Mesendoderm (in vitro differentiated cells): ENCODE results near the gene PIM3.

Experiments
- DNase-seq: peaks from one replicate; pipeline ENCODE4 v3.0.0; 2013
- H2AK5ac ChIP-seq: 2 replicates; pipeline ENCODE4 v1.6.1; 2013; ENCODE audit warnings: low read length, inconsistent platforms
- H2BK120ac ChIP-seq: 2 replicates; pipeline ENCODE4 v1.6.1; 2013; ENCODE audit warnings: low read depth, mild to moderate bottlenecking, low read length, moderate library complexity, mixed read lengths
- H2BK15ac ChIP-seq: replicated peaks from 2 replicates; pipeline ENCODE4 v1.6.1; 2013; ENCODE audit warnings: low read depth, mild to moderate bottlenecking, moderate library complexity
- H2BK5ac ChIP-seq: 2 replicates; pipeline ENCODE4 v1.6.1; 2013; ENCODE audit warnings: low read length, inconsistent platforms
- H3K18ac ChIP-seq: 2 replicates; pipeline ENCODE4 v1.6.1; 2013; ENCODE audit warnings: mild to moderate bottlenecking, low read length, mixed read lengths
- H3K23ac ChIP-seq: one replicate; pipeline ENCODE4 v1.6.1; 2013; ENCODE audit warnings: low read length
- H3K27ac ChIP-seq: 2 replicates; pipeline ENCODE4 v1.5.1; 2013; ENCODE audit warnings: low read depth, mild to moderate bottlenecking, inconsistent platforms, low read length, moderate library complexity
- H3K27me3 ChIP-seq: 2 replicates; pipeline ENCODE4 v1.6.1; 2013; ENCODE audit warnings: low read length, control low read depth, mild to moderate bottlenecking, inconsistent platforms; ENCODE audit not compliant: insufficient read depth, poor library complexity
- H3K36me3 ChIP-seq: 2 replicates; pipeline ENCODE4 v1.6.1; 2013; ENCODE audit warnings: low read length, inconsistent platforms; ENCODE audit not compliant: control insufficient read depth, insufficient read depth
- H3K4ac ChIP-seq: one replicate; pipeline ENCODE4 v1.6.1; 2013; ENCODE audit warnings: low read depth, mild to moderate bottlenecking, low read length, moderate library complexity
- H3K4me1 ChIP-seq: 2 replicates; pipeline ENCODE4 v1.6.1; 2013; ENCODE audit warnings: low read depth, low read length, inconsistent platforms; ENCODE audit not compliant: control insufficient read depth
- H3K4me2 ChIP-seq: 2 replicates; pipeline ENCODE4 v1.6.1; 2013; ENCODE audit warnings: low read length
- H3K4me3 ChIP-seq: 2 replicates; pipeline ENCODE4 v1.5.1; 2013; ENCODE audit warnings: mild to moderate bottlenecking, low read length
- H3K56ac ChIP-seq: one replicate; pipeline ENCODE4 v1.6.1; 2013; ENCODE audit warnings: low read length
- H3K79me1 ChIP-seq: 2 replicates; pipeline ENCODE4 v1.6.1; 2013; ENCODE audit warnings: low read length, inconsistent platforms
- H3K79me2 ChIP-seq: 2 replicates; pipeline ENCODE4 v1.6.1; 2013; ENCODE audit warnings: mild to moderate bottlenecking, low read length; ENCODE audit not compliant: control insufficient read depth, insufficient read depth
- H3K9ac ChIP-seq: 2 replicates; pipeline ENCODE4 v1.6.1; 2013; ENCODE audit warnings: low read length, inconsistent platforms
- H4K5ac ChIP-seq: one replicate; pipeline ENCODE4 v1.6.1; 2013; ENCODE audit warnings: low read length
- H4K8ac ChIP-seq: one replicate; pipeline ENCODE4 v1.6.1; 2013; ENCODE audit warnings: low read depth, mild to moderate bottlenecking, control low read depth, low read length, moderate library complexity
- WGBS: extraction: QIAGEN DNeasy Blood & Tissue Kit; methylation state at CpG from one replicate; pipeline ENCODE4 v1.1.7; 2013; ENCODE audit warnings: low lambda C conversion rate, missing lambda C conversion rate; ENCODE audit not compliant: insufficient coverage; ENCODE audit errors: extremely low coverage; 5-methylcytosine and 5-hydroxymethylcytosine counted together

Gene PIM3

DNA sequence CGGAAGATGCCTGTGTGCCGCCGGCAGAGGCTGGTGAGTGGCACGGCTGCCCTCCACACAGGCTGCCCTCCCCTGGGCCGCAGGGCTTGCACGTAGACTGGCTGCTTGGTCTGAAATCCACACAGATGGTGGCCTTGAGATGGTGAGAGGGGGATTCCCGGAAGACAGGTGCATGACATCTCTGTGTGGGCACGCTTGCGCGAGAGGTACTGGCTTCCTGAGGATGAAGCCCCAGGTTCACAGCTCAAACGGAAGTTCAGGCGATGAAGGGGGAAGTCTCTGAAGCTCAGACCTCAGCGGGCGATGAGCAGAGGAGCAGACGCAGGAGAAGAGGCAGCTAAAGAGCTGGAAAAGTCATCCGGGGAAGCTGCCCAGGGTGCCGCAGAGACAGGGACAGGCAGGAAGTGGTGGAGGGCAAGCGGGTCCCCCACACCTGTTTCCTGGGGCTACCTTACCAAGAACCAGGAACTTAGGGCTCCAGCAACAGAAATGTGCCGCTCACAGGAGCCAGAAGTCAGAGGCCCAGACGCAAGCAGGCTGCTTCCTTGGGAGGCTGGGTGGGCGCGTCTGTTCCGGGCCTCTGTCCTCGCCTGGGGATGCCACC, 34.9 kb upstream of the PIM3 start:
- Histone ChIP-seq H3K23ac (no peak overlapping the region), H3K79me1 (no peaks in the 10 kb centered on the region), H3K4me1 (no peaks in the 10 kb centered on the region), H3K36me3 (peaks cover 3% of the 10 kb centered on the region), H3K56ac (no peak overlapping the region), H4K5ac (no peak overlapping the region), H3K4me2 (no peak overlapping the region), H2BK5ac (no peak overlapping the region), H3K18ac (no peak overlapping the region), H2AK5ac (no peak overlapping the region), H3K27me3 (no peaks in the 10 kb centered on the region), H2BK15ac (no peak overlapping the region), H4K8ac (no peak overlapping the region), H2BK120ac (no peak overlapping the region), H3K4ac (no peak overlapping the region), H3K9ac (no peak overlapping the region), H3K4me3 (no peak overlapping the region), H3K27ac (no peak overlapping the region), H3K79me2 (no peaks in the 10 kb centered on the region)
- no CpG with 5 or more reads among the region's 24 CpGs for WGBS
- no peak for DNase-seq

DNA sequence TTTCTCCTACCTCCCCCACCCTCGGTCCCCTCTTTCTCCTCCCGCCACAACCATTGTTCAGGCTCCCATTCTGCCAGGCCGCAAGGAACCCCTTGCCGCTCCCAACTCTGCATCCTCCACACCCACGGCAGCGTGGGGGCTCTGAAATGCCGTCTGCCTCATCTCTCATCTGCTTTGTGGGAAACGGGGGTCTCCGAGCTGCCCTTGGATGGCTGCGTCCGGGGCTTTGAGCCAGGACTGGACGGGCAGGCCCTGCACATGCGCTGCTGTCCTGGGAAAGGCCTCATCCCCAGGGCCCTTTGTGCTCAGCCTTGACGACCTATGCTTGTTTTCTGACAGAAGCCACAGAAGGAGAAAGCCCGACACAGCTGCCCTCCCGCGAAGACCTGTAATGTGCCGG, 33.7 kb upstream of the PIM3 start:
- Histone ChIP-seq H3K79me2 (no peaks in the 10 kb centered on the region), H3K4me1 (no peaks in the 10 kb centered on the region), H3K36me3 (no peaks in the 10 kb centered on the region), H3K4me2 (no peak overlapping the region), H2BK5ac (no peak overlapping the region), H3K27me3 (no peaks in the 10 kb centered on the region), H4K8ac (no peak overlapping the region), H2AK5ac (no peak overlapping the region), H2BK120ac (no peak overlapping the region), H3K9ac (no peak overlapping the region), H3K4ac (no peak overlapping the region), H3K27ac (no peak overlapping the region), H3K79me1 (no peaks in the 10 kb centered on the region), H3K18ac (no peak overlapping the region), H3K4me3 (no peak overlapping the region), H4K5ac (no peak overlapping the region), H2BK15ac (no peak overlapping the region), H3K23ac (no peak overlapping the region), H3K56ac (no peak overlapping the region)
- no CpG with 5 or more reads among the region's 18 CpGs for WGBS
- no peak for DNase-seq

DNA sequence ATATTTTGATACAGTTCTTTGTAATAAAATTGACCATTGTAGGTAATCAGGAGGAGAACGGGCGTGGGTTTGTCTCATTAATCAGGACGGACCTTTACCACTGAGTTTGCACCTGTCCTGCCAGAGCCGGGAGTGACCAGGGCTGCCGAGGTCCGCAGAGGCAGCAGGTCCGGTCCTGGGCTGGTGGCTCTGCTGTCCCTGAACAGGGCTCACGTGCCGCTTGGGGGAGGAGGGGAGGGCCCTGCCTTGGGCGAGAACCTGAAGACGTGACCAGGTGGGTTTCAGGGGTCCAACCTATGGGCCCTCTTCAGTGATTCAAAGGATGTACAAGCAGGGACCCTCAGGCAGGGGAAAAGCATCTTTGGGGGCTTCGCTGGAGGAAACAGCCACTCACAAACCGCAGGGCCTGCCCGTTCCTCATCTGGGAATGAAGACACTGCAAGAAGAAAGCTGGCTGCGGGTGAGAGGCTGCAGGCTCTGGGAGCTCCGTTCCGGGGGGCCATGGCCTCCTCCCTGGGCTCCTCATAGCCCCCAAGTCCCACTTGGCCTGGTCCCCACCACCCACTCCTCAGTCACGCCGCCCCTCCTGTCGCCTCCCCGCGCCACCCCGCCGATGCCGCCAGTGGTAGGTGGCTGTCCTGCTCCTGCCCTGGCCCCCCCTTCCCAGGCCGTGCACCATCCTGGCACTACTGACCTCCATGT, 32.9 kb upstream of the PIM3 start:
- no peaks in the 10 kb centered on the region for H3K36me3 ChIP-seq
- no peaks in the 10 kb centered on the region for H3K79me1 ChIP-seq
- DNase-seq: no peak
- H4K8ac ChIP-seq: no peak overlapping the region
- no peaks in the 10 kb centered on the region for H3K79me2 ChIP-seq
- no peak overlapping the region for H3K23ac ChIP-seq
- no peak overlapping the region for H2BK15ac ChIP-seq
- H3K4ac ChIP-seq: no peak overlapping the region
- no peak overlapping the region for H3K18ac ChIP-seq
- H4K5ac ChIP-seq: no peak overlapping the region
- H3K4me2 ChIP-seq: no peak overlapping the region
- no peak overlapping the region for H3K56ac ChIP-seq
- H3K9ac ChIP-seq: no peak overlapping the region
- no peaks in the 10 kb centered on the region for H3K4me1 ChIP-seq
- no CpG with 5 or more reads among the region's 26 CpGs for WGBS
- no peak overlapping the region for H3K27ac ChIP-seq
- no peak overlapping the region for H2BK120ac ChIP-seq
- no peak overlapping the region for H2BK5ac ChIP-seq
- no peaks in the 10 kb centered on the region for H3K27me3 ChIP-seq
- no peak overlapping the region for H2AK5ac ChIP-seq
- H3K4me3 ChIP-seq: no peak overlapping the region

DNA sequence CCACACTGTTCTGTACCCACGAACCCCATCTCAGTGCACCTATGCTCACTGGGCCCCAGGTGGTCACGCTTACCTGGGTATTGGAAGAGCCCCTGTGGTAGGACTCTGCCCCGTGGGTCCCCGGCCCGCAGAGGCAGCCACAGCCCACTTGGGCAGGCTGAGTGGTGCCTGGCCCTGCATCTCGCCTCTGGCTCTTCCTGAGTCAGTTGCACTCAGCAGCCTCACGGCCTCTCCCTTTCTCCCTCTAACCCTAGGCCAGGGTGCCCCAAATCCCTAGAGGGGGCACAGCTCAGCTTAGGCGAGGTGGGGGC, 32.4 kb upstream of the PIM3 start:
- H3K27me3 ChIP-seq: no peaks in the 10 kb centered on the region
- H3K4ac ChIP-seq: no peak overlapping the region
- no peak overlapping the region for H3K4me2 ChIP-seq
- no peak overlapping the region for H2BK15ac ChIP-seq
- no peak overlapping the region for H2BK120ac ChIP-seq
- H3K79me2 ChIP-seq: no peaks in the 10 kb centered on the region
- no CpG with 5 or more reads among the region's 8 CpGs for WGBS
- no peak overlapping the region for H3K4me3 ChIP-seq
- no peak overlapping the region for H3K27ac ChIP-seq
- H2BK5ac ChIP-seq: no peak overlapping the region
- DNase-seq: no peak
- H3K18ac ChIP-seq: no peak overlapping the region
- H4K8ac ChIP-seq: no peak overlapping the region
- no peak overlapping the region for H3K23ac ChIP-seq
- H3K79me1 ChIP-seq: no peaks in the 10 kb centered on the region
- no peaks in the 10 kb centered on the region for H3K36me3 ChIP-seq
- H3K9ac ChIP-seq: no peak overlapping the region
- no peak overlapping the region for H3K56ac ChIP-seq
- no peak overlapping the region for H2AK5ac ChIP-seq
- no peaks in the 10 kb centered on the region for H3K4me1 ChIP-seq
- no peak overlapping the region for H4K5ac ChIP-seq

DNA sequence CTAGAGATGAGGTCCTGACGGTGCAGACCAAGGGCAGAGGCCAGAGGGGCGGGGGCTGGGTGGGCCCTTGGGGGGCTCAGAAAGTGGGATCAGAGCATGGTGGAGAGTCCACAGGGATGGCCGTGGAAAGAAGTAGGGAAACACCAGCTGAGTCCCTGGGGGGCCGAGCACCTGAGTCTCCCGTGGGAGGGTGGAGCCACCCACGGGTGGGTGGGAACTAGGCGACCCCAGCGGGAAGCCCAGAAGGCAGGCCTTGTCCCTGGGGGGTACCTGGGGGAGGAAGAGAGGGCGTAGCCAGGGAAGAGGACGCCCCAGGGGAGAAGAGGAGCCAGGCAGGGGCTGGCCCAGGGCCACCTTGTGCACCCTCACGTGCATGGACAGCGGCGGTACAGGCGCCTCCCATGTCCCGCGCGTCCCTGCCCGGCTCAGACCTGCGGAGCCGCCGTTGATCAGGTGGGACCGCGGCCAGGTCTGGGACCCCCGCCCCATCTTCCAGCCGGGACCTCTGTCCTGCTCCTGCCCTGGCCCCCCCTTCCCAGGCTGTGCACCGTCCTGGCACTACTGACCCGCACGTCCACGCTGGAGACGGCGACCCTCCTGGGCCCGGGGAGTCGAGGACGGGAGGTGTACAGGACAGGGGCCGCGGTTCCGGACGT, 31.9 kb upstream of the PIM3 start:
- Histone ChIP-seq H3K56ac (no peak overlapping the region), H2BK120ac (no peak overlapping the region), H3K27me3 (no peaks in the 10 kb centered on the region), H3K27ac (no peak overlapping the region), H3K4me1 (no peaks in the 10 kb centered on the region), H3K79me1 (no peaks in the 10 kb centered on the region), H4K8ac (no peak overlapping the region), H2BK15ac (no peak overlapping the region), H4K5ac (no peak overlapping the region), H3K79me2 (no peaks in the 10 kb centered on the region), H3K9ac (no peak overlapping the region), H3K4me3 (no peak overlapping the region), H2BK5ac (no peak overlapping the region), H3K36me3 (no peaks in the 10 kb centered on the region), H3K4me2 (no peak overlapping the region), H3K4ac (no peak overlapping the region), H3K23ac (no peak overlapping the region), H2AK5ac (no peak overlapping the region), H3K18ac (no peak overlapping the region)
- no CpG with 5 or more reads among the region's 38 CpGs for WGBS
- DNase-seq: no peak
